HL-60 (cell line): ENCODE measurements around the gene FAM83D.

Source experiments
- POLR2AphosphoS5 ChIP-seq: IDR thresholded peaks from 2 replicates; pipeline ENCODE4 v1.6.1; 2012; ENCODE audit warnings: low read depth
- SPI1 ChIP-seq: IDR thresholded peaks from 2 replicates; pipeline ENCODE4 v1.6.1; 2012; ENCODE audit warnings: low read depth, mild to moderate bottlenecking, borderline replicate concordance
- TF ChIP-seq, protein P1 (sequence below): IDR thresholded peaks from one replicate; pipeline ENCODE4 v1.5.1; 2011; ENCODE audit warnings: low read length, control low read depth, inconsistent platforms; ENCODE audit not compliant: insufficient read depth
- TF ChIP-seq, protein P2 (sequence below): IDR thresholded peaks from 2 replicates; pipeline ENCODE4 v1.6.1; 2012; ENCODE audit warnings: low read depth; ENCODE audit not compliant: insufficient replicate concordance

DNA sequence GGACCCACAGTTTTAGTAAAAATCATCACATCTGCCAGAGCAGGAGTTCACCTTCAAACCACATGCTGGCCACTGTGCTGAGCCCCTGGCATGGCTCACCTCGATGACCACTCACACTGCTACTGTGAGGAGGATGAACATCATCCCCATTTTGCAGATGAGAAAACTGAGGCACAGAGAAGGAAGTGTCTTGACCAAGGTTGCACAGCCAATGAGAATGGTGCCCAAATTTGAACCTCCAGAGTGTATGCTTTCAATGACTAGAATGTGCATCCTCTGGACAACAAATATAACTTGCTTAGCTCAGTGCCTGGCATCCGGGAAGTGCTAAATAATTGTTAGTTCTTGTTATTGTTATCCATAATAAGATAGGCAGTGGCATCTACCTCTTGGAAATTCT is 37.2 kb upstream of the FAM83D start:
- TF ChIP-seq, protein P1, sequence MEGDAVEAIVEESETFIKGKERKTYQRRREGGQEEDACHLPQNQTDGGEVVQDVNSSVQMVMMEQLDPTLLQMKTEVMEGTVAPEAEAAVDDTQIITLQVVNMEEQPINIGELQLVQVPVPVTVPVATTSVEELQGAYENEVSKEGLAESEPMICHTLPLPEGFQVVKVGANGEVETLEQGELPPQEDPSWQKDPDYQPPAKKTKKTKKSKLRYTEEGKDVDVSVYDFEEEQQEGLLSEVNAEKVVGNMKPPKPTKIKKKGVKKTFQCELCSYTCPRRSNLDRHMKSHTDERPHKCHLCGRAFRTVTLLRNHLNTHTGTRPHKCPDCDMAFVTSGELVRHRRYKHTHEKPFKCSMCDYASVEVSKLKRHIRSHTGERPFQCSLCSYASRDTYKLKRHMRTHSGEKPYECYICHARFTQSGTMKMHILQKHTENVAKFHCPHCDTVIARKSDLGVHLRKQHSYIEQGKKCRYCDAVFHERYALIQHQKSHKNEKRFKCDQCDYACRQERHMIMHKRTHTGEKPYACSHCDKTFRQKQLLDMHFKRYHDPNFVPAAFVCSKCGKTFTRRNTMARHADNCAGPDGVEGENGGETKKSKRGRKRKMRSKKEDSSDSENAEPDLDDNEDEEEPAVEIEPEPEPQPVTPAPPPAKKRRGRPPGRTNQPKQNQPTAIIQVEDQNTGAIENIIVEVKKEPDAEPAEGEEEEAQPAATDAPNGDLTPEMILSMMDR = no peak
- TF ChIP-seq POLR2AphosphoS5 (no peak), SPI1 (no peak)
- TF ChIP-seq, protein P2, sequence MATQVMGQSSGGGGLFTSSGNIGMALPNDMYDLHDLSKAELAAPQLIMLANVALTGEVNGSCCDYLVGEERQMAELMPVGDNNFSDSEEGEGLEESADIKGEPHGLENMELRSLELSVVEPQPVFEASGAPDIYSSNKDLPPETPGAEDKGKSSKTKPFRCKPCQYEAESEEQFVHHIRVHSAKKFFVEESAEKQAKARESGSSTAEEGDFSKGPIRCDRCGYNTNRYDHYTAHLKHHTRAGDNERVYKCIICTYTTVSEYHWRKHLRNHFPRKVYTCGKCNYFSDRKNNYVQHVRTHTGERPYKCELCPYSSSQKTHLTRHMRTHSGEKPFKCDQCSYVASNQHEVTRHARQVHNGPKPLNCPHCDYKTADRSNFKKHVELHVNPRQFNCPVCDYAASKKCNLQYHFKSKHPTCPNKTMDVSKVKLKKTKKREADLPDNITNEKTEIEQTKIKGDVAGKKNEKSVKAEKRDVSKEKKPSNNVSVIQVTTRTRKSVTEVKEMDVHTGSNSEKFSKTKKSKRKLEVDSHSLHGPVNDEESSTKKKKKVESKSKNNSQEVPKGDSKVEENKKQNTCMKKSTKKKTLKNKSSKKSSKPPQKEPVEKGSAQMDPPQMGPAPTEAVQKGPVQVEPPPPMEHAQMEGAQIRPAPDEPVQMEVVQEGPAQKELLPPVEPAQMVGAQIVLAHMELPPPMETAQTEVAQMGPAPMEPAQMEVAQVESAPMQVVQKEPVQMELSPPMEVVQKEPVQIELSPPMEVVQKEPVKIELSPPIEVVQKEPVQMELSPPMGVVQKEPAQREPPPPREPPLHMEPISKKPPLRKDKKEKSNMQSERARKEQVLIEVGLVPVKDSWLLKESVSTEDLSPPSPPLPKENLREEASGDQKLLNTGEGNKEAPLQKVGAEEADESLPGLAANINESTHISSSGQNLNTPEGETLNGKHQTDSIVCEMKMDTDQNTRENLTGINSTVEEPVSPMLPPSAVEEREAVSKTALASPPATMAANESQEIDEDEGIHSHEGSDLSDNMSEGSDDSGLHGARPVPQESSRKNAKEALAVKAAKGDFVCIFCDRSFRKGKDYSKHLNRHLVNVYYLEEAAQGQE = no peak
